Measurements from ENCODE around the gene HIC1. TPM values are rescaled to one million over a fixed set of nuclear protein-coding genes. Genes with fewer than 3 reads are reported as not detected.

HIC1 gene
- total and polyA plus RNA-seq, 2 of the 4 experiments (the other 2 are of a cell fraction): 10.4 to 23.0 TPM

DNA sequence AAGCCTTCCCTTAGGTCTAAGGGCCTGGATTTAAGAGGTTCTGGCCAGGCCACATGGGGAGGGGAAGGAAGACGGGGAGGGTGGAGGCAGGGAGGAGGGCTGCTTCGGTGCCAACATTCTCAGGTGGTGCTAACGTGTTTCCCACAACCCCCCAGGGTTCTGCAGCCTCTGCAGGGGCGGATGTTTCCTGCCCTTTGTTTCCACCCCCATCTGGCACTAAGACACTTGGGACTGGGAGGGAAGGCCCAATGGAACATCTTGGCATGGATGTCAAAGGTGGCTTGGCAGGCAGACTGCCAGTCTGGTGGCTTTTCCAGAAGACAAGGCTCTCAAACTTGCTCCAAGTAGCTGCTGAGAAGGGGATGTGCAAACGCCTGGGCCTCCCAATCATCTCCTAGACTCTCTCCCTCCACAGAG lies 12.7 kb downstream of the HIC1 start:
- CTCF ChIA-PET: interaction anchor here (0.6 to 2.2 kb wide), 5 partner anchors 9 to 177 kb away, joined by 3 to 8 read pairs (median 5); partner anchors contain the start of gene HIC1
- 17% methylated on average over 1 of the region's 5 CpGs; no CpG with 5 or more reads in 1 of the 2 experiments for WGBS, 2 experiments (ENCODE audit: extremely low coverage in 2 of 2, insufficient read length in 1 of 2)
- Histone ChIP-seq H3K56ac (ENCODE audit: extremely low read depth, insufficient read depth, low read length) (peak overlapping the region; percentile 63; the same call in 1 of the 2 replicates), H3K4me2 (ENCODE audit: low read depth, low read length) (no peak overlapping the region), H3K27me3 (ENCODE audit: control insufficient read depth, insufficient read depth, low read length) (no peaks in the 10 kb centered on the region), H3K27ac (ENCODE audit: insufficient read depth, low read length) (peak overlapping the region; percentile 92), H3K4ac (ENCODE audit: low read depth, low read length) (peak overlapping the region; percentile 95), H2BK5ac (ENCODE audit: low read depth, low read length, poor library complexity, severe bottlenecking) (peak overlapping the region; percentile 98), H4K20me1 (ENCODE audit: insufficient read depth, low read length) (no peaks in the 10 kb centered on the region), H3K9ac (ENCODE audit: low read depth, low read length) (peak overlapping the region; percentile 62; the same call in 1 of the 2 replicates), H3K18ac (ENCODE audit: low read depth, low read length) (peak overlapping the region; percentile 65), H2BK20ac (ENCODE audit: low read depth, low read length) (peak overlapping the region; percentile 90), H3K36me3 (ENCODE audit: control insufficient read depth, insufficient read depth, low read length) (peaks cover 30% of the 10 kb centered on the region), H3K4me1 (ENCODE audit: control insufficient read depth, insufficient read depth, low read length) (peaks cover 76% of the 10 kb centered on the region), H3K9me1 (ENCODE audit: insufficient read depth, low read length) (peaks cover 56% of the 10 kb centered on the region), H4K8ac (ENCODE audit: low read depth in 2 of 2, low read length in 2 of 2) (peak overlapping the region; percentile 92 to 99), H4K5ac (ENCODE audit: low read depth, low read length) (peak overlapping the region; percentile 94; the same call in 1 of the 2 replicates), H3K4me3 (ENCODE audit: insufficient read depth, low read depth, low read length) (no peak overlapping the region), H2AK9ac (replicated peaks; ENCODE audit: low read depth, low read length, poor library complexity) (peak overlapping the region; percentile 85), H3K14ac (replicated peaks; ENCODE audit: low read depth, low read length) (peak overlapping the region; percentile 90), H2BK15ac (ENCODE audit: low read depth, low read length) (peak overlapping the region; percentile 93; the same call in 2 of the 3 replicates), H3K23ac (ENCODE audit: low read depth, low read length) (peak overlapping the region; percentile 93), H3K9me3 (ENCODE audit: control insufficient read depth, insufficient read depth, low read length) (no peaks in the 10 kb centered on the region), H2BK120ac (ENCODE audit: low read depth, low read length) (peak overlapping the region; percentile 99), H3K79me1 (ENCODE audit: low read depth in 1 of 2, low read length in 2 of 2) (peaks cover 33 to 83% of the 10 kb centered on the region in 2 experiments), H2AFZ (replicated peaks; ENCODE audit: low read length, poor library complexity) (peak overlapping the region; percentile 5), H2AK5ac (ENCODE audit: low read depth, low read length) (peak overlapping the region; percentile 98), H4K91ac (ENCODE audit: insufficient read depth, low read depth, low read length) (peak overlapping the region; percentile 97)
- BruUV-seq (replicated peaks): no TSS peak
- TF ChIP-seq RCOR1 (IDR thresholded peaks at IDR 0.05; ENCODE audit: insufficient replicate concordance, low read length) (no peak), BHLHE40 (IDR thresholded peaks at IDR 0.05; ENCODE audit: low read depth, low read length) (no peak), MAFK (IDR thresholded peaks at IDR 0.05; ENCODE audit: low read depth, low read length) (no peak), CHD1 (IDR thresholded peaks at IDR 0.05; ENCODE audit: low read depth, low read length) (no peak), MAZ (IDR thresholded peaks at IDR 0.05; ENCODE audit: borderline replicate concordance, low read depth, low read length) (no peak), NFE2L2 (IDR thresholded peaks at IDR 0.05; ENCODE audit: low read depth, low read length) (no peak)
- TF ChIP-seq, protein P1, sequence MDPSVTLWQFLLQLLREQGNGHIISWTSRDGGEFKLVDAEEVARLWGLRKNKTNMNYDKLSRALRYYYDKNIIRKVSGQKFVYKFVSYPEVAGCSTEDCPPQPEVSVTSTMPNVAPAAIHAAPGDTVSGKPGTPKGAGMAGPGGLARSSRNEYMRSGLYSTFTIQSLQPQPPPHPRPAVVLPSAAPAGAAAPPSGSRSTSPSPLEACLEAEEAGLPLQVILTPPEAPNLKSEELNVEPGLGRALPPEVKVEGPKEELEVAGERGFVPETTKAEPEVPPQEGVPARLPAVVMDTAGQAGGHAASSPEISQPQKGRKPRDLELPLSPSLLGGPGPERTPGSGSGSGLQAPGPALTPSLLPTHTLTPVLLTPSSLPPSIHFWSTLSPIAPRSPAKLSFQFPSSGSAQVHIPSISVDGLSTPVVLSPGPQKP (IDR thresholded peaks at IDR 0.05; ENCODE audit: borderline replicate concordance, low read depth, low read length): no peak
- TF ChIP-seq, protein P2, sequence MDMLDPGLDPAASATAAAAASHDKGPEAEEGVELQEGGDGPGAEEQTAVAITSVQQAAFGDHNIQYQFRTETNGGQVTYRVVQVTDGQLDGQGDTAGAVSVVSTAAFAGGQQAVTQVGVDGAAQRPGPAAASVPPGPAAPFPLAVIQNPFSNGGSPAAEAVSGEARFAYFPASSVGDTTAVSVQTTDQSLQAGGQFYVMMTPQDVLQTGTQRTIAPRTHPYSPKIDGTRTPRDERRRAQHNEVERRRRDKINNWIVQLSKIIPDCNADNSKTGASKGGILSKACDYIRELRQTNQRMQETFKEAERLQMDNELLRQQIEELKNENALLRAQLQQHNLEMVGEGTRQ (IDR thresholded peaks at IDR 0.05; ENCODE audit: low read depth, low read length): no peak
- TF ChIP-seq, protein P3, sequence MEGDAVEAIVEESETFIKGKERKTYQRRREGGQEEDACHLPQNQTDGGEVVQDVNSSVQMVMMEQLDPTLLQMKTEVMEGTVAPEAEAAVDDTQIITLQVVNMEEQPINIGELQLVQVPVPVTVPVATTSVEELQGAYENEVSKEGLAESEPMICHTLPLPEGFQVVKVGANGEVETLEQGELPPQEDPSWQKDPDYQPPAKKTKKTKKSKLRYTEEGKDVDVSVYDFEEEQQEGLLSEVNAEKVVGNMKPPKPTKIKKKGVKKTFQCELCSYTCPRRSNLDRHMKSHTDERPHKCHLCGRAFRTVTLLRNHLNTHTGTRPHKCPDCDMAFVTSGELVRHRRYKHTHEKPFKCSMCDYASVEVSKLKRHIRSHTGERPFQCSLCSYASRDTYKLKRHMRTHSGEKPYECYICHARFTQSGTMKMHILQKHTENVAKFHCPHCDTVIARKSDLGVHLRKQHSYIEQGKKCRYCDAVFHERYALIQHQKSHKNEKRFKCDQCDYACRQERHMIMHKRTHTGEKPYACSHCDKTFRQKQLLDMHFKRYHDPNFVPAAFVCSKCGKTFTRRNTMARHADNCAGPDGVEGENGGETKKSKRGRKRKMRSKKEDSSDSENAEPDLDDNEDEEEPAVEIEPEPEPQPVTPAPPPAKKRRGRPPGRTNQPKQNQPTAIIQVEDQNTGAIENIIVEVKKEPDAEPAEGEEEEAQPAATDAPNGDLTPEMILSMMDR (conservative IDR thresholded peaks at IDR 0.05; ENCODE audit: low read depth, low read length): no peak
- ATAC-seq (ENCODE audit: low read depth) (no peak), DNase-seq (peak; percentile 56)
- intact Hi-C loops (cut with micrococcal nuclease) (loop anchor here (1.0 to 2.0 kb wide), 2 partner anchors 107 to 177 kb away; no protein-coding TSS in a partner anchor), in situ Hi-C loops (cut with MboI; ENCODE audit: low sequenced_read_pairs) (loop anchor here (5.0 to 10.0 kb wide), 2 partner anchors 107 to 180 kb away; no protein-coding TSS in a partner anchor), dilution Hi-C loops (cut with HindIII; ENCODE audit: low sequenced_read_pairs, unreplicated experiment) (no loop called here)
- POLR2A ChIA-PET (ENCODE audit: unreplicated experiment): no interaction called here
